ENCODE measurements around the gene FOCAD. TPM values are rescaled to one million over a fixed set of nuclear protein-coding genes. Genes with fewer than 3 reads are reported as not detected.
"Not testable (repeated sequence)": the region's sequence is repeated elsewhere in the genome, so short reads cannot be mapped to it uniquely, and the experiment has no call there.

Gene FOCAD
- polyA plus RNA-seq, 12 donors: 14.9 to 24.1 (median 19.4) TPM; not detected in 1

DNA sequence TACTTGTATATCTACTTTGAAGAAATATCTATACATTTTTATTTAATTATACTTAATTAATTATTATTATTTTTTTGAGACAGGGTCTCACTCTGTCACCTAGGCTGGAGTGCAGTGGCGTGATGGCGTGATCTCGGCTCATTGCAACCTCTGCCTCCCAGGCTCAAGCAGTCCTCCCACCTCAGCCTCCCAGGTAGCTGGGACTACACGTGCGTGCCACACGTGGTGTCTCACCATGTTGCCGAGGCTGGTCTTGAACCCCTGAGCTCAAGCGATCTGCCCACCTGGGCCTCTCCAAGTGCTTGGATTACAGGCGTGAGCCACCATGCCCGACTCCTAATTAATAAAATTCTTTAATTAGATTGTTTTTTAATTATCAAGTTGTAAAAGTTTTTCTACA lies 10.5 kb upstream of the FOCAD start:
- not testable (repeated sequence) for DNase-seq

DNA sequence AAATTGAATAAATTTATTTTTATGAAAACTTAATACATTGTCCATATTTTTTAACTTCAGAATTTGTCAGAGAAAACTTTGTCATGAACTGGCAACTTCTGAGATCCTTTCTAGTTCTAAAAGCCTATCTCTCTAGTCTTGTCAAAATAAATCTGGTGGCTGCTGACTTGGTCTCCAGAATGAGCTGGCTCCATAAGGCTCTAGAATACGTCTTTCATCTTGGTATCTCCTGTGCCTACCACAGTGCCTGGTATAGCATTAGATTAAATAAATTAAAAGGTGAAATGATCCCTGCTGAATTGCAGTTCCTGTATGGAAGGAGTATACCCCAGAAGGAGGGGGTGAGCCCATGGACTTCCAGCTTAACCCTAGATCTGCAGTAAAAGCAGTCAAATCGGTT lies 2.6 kb upstream of the FOCAD start:
- no peak for DNase-seq

DNA sequence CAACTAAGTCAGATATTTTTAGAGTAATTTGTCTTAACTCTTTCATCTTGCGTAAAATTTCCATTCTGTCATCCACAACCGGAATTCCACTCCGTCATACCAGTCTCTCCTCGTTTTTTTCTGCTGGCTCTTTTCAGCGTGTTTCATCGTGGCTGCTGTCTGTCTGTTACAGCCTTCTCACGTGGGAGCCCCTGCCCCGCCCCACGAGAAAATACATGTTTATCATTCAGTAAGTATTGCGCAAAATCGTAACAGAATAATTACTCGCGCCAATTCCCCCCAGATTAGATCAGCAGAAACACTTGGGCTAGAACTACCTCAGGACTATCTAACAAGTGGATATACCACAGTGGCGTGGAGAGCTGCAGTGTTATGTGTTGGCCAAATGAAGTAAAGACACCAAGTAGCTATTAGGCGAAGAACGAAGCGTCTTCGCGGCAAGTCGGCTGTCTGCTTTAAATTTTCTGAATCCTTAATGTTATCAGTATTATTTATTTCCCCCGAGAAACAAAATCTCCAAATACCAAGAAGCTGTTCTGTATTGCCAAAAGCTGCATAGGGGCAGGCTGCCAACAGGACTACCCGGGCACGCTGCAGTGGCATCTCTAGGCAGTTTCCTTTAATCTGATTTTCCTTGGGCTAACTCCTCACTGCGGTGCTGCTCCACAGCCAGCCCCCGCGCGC lies 566 bp upstream of the FOCAD start:
- no peak for DNase-seq

DNA sequence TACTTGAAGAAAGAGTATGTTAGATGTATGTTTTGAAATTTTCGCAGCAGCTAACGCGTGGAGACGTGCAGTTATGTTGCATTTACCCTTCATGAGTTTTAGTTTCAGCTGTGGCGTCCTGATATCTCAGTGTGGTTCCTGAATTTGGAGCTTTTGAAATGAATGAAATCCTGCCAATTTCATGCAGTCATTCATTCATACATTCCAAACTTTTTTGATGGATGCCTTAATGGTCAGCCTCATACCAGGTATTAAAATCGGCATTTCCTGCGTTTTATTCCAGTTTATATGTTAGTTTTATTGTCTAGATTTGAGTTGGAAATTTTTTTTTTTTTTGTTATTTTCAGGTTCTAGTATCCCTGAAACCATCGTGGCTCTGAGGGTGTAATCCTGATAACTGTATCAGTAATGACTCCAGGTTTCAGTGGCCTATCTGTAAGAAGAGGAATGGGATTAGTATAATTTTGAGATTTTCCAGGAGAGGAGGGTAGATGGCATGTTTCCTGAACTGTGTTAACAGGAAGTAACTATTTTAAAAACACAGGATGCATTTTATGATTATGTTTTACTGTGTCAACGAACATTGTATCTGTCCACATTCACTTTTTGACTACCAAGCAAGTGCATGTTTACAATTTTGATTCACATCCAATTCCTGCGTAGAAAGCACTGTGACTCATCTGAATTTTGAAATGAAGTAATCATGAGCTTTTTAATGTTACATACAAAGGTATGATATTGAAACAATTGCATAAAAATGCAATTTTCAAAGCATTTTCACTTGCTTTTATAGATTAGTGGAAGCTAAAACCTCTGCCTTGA lies 1.0 kb downstream of the FOCAD start:
- peak; percentile 25 for DNase-seq

DNA sequence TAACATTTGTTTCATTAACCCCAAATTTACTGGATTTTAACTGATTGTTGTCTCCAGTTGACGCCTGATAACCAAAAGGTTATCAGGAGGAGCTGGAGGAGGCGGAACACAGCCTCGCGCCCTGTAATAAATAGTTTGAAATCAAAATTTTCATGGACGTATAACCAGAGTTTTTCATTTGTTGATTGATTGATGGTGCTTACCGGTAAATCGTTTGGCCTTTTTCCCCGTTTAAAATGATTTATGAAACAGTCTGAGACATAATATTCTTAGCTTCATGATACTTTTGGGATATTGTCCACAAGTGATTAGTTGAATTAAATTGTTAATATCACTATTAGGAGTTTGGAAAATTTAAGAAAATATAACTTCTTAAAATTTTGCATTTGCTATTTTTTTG lies 1.7 kb downstream of the FOCAD start:
- DNase-seq: no peak

DNA sequence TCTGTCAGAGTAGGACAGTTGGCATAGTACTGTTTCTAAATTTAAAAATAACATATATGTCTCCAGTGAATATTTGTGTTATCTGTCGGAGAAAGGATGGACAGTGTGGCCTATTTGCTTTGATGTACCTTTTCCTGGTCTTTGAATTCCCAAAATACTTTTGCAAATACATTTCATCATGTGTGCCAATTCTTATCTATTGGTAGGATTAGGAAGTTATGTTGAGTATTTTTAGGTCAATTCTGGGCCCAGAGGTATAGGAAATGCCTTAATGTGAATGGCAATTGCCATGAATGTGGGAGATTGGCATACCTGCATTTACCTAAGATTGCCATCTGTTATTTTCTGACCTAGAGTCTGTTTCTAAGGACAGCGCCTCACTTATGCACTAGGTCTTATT lies 5.8 kb downstream of the FOCAD start:
- DNase-seq: no peak

DNA sequence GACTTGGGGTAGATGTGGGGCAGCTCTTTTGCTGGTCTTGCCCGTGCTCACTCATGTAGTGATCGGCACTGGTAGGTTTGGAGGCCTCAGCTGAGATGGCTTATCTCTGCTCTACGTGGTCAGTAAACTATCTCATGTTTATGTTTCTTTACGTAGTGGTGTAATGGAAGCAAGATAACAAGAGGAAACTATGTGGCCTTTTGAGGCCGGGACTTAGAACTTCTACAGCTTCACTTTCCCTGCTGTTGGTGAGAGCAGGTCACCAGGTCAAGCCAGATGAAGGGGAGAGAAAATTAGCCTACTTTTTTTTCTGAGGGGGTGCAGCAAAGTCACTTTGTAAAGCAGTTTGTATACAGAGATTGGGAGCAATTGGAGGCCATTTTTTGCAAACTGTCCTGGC lies 8.5 kb downstream of the FOCAD start:
- no peak for DNase-seq

DNA sequence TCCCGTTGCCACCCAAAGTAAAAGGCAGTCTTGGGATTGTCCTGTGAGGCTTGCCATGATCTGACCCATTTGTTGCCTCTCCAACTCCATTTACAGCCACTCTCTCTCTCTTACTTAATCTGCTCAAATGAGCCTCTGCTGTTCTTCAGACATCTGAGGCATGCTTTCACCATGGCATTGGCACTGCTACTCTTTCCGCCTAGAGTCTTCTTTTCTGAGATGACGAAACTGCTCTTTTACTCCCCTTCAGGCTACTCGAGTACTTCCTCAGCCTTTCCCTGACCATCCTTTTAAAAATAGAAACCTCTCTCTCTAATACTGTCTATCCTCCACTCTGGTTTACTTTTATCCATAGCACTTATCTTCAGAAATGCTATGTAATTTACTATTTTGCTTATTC lies 9.0 kb downstream of the FOCAD start:
- no peak for DNase-seq

DNA sequence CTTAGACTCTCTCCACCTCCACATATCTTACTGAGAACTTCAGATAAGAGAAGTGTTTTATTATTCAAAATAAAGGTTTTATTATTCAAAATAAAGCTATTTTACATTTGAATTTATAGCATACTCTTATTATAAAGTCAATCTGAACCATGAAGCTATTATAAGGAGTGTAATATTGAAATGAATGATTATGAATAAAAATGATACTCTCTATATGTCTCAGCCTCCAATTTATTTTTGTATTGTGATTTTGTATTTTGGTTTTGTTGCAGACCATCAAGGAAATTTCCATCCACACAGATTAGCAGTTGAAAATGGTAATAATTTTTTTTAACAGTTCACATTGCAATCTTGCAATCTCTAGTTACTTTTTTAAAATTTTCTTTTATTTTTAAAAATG lies 10.2 kb downstream of the FOCAD start:
- no peak for DNase-seq

DNA sequence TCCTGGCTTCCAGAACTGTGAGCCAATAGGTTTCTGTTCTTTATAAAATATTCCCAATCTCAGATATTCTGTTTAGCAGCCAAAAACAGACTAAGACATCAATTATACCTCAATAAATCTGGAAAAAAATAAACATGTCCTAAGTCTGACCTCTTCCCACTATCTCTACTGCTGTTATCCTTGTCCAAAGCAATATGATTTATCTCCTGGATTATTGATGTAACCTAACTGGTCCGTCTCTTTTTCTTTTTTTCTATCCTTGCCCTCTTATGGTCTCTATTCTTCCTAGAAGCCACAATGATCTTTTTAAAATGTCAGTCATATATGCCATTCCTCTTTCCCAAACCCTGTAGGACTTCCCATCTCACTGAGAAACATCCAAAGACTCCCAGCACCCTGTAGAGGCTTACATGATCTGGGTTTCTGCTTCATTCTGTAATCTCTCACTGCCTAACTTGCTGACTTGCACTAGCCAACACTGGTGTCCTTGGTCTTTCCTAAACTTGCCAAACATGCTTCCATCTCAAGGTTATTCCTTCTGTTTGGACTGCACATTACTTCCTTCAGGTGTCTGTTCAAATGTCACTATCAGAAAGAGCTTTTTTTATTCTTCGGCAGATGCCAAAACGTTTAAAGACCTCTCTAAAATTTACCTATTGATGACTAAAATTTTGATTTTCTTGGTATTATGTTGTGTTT lies 13.1 kb downstream of the FOCAD start:
- DNase-seq: no peak

DNA sequence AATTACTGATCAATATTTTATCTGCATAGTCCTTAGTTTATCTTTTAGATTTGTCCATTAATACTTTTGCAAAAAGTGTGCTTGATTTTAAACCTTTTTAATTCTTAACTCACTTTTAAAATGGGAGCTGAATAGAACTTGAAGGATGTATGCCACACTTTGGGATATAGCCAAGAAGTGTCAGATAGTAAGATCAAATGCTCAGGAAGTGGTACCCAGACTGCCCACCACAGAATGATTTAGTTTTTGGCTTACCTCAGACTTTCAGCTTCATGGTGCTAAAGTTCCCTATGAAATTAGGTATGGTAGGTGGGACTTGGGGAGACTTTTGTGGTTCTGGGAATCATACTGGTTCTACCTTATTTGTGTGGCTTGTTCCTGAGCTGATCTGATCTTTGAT lies 14.7 kb downstream of the FOCAD start:
- no peak for DNase-seq

DNA sequence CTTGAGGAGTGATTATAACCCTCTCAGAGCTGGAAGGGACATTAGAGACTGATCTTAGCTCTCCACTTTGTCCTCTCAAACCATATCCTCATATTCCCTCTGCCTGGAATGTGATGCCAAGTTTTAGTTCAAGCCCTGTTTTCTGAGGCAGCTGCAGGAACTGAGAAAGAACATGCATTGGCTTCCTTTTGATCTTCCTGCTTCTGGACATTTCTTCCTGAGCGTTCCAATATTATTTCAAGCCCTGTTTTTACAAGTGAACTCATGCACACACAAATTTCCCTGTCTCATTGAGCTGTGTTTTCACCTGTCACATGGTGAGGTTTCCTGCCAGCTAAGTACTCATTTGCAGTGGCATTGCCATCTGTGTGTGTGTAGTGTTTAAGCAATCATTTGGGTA lies 17.0 kb downstream of the FOCAD start:
- peak; percentile 25 for DNase-seq

DNA sequence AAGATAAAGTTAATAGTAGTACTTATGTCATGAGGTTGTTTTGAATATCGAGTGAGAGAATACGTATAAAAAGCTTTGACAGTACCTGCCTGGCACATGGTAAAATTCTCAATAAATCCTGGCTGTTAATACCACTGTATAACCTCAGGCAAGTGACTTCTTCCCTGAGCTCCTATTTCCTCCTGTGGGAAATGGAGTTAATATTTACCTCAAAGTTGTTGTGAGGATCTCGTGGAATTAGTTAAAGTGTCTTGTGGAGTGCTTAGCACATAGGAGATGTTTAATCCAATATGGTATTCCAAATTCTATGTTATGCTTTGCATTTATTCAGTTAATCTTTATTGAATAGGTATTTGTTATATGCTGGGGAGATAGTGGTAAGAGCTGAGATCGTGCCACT lies 18.5 kb downstream of the FOCAD start:
- DNase-seq: no peak

DNA sequence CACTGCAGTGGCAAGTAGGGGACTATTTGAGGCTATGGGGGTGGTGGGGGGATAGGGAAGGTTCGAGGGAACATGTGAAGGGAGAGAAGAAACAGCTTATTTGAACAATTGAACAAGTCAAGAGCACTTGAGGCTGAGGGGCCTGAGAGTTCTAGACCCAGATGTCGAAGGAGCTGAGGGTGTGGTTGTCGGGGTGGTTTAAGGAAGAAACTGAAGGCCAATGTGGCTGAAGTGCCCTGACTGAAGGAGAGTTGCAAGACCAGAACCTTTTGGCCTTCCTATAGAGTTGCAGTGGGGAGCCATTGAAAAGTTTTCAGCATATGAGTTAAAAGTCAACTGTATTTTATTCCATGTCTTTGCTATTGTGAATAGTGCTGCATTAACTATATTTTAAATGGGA lies 19.1 kb downstream of the FOCAD start:
- no peak for DNase-seq

DNA sequence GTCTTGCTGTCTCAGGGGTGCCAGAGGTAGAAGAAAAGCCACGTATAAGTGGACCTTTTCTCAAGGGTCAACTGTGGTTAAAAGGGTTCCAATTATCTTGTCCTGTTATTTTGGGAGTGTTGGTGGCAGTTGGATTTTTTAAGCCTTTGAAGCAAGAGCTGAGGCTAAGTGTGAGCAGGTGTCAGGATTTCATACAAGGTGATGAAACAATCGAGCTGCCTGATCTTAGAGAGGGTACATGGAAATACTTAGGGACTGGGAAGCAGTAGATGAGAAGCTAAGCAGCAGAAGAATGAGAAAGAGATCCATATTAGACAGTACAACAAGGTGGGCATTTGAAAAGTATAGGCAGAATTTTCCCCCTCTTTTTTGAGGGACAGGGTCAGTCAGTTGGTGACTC lies 23.6 kb downstream of the FOCAD start:
- no peak for DNase-seq

DNA sequence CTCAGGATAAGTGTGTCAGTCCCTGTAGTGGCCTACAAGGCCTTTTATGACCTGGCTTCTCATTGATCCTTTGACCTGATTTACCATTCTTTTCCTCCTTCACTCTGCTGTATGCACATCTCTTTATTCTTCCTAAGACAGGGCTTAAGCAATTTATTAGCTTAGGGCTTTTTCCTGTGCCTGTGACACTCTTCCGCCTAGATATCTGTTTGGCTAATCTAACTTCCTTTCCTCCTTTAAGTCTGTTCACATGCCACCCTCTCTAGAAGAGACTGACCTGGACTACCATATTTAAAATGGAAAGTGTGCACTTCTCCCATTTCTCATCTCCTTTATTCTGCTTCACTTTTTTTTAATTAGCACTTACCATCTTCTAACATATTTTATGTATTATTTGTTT lies 29.1 kb downstream of the FOCAD start:
- no peak for DNase-seq

DNA sequence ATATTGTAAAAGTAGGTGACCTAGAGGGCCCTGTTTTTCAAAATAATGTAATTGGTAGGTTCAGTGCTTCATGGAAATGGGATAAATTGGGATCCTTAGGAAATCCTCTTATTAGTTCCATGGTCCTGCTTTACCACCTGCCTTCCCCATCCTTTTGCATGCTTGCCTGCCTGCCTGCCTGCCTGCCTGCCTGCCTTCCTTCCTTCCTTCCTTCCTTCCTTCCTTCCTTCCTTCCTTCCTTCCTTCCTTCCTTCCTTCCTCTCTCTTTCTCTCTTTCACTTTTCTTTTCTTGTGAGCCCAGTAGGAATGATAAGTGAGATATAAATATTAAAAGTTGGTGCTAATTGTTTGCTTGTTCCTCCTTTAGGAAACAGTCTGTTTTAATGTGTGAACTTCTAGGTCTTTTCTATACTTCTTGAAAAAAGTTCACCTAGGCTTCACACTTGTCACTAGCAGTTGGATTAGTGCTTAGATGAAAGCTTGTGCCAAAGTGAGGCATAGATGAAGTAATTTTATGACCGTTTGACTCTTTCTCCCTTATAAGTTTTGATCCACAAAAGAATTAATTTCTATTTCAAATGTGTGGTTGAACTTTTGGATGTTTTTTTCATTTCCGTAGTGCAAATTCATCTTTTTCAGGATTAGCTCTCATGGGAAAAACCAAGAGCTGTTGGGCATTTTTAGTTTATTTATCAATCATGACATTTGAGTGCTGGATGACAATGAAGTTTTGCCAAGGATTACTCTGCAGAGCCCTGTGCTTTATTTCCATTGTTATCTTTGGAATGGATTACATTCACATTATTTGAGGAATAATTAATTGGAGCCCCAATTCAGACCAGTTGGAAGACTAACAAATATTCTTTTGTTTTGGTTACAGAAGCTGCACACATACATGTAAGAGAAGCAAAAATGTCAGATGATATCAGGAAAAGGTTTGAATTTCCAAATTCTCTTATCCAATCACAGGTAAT lies 30.7 kb downstream of the FOCAD start:
- DNase-seq: no peak

DNA sequence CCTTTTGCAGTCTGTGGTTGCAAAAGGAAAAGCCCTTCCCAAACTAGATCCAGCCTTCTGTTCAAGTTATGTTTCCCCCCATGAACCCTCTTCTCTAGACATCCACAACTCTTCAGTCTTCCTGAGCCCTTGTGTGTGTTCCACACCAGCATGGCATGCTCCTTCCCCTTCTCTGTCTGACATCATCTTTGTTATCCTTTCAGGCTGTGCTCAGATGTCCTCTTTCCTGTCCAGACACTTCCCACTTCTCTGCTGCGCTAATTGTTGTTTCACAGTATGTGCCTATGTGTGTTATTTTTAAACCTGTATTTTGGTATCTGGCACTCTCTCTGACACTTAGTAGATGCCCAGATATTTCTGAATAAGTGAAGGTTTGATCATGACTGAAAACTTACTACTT lies 38.2 kb downstream of the FOCAD start:
- no peak for DNase-seq

DNA sequence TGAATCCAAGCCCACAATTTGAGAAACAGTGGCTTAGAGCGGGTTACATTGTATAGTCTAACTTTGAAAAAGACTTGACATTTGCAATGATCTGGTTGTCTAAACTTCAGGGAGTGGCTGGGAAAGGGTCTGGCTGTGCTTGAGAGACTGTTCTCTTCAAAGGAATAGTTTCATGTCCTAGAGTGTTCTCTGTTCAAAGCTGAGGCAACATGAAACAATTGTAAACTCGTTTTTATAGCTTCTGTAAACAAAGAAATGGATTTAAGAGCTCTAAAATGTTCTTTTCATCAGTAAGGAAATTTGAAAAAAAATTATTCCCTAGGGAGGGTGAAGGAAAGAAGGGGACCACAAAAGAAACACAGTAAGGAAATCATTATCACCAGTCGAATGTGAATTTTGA lies 41.6 kb downstream of the FOCAD start:
- no peak for DNase-seq

DNA sequence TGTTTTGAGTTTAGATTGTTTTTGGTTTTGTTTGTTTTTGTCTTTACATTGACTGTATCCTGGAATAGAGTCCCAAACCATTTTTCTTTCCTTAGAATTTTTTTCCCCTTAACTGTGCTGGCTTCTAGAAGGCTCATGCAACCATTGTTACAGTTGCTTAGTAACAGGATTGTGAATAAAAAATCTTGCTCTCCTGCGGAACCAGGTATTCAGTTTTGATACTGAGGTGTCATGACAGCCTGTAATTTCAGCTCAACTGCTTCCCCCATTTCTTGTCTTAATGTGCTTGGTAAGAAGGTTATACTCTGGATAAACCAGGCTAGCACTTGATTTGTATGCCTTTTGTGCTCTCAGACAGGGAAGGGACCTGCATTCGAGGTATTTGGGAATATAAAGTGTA lies 42.1 kb downstream of the FOCAD start:
- DNase-seq: no peak

DNA sequence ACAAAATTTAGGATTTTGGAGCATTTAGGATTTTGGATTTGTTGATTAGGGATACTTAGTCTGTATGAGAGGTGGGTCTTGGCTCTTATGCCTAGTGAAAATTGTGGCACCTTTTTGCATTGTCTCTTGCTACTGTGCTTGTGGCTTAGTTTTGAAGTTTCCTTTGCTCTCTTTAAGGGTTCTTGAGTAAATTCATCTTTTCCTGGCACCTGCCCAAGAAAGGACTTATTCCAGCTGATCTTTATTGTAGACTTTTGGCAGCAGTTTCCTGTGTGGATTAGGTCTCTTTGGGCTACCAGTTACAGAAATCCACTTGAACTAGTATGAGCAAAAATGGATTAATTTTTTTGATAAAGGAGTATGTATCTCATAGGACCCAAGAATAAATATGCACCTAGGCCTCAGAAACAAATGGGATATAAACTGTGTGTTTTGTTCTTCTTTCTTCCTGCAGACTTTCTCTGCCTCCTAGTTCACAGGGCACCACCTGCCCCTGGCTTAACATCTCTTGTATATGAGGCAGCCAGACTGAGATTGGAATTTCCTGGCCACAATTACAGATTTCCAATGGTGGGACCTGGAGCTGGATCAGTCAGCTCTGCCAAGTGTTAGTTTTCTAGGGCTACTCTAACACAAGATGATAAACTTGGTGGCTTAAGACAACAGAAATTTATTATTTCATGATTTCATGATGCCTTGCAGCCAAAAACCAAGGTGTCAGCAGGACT lies 44.6 kb downstream of the FOCAD start:
- no peak for DNase-seq

All from muscle of arm (tissue), 12 donors.